ENCODE measurements around the gene FOXP3.

Gene FOXP3

DNA sequence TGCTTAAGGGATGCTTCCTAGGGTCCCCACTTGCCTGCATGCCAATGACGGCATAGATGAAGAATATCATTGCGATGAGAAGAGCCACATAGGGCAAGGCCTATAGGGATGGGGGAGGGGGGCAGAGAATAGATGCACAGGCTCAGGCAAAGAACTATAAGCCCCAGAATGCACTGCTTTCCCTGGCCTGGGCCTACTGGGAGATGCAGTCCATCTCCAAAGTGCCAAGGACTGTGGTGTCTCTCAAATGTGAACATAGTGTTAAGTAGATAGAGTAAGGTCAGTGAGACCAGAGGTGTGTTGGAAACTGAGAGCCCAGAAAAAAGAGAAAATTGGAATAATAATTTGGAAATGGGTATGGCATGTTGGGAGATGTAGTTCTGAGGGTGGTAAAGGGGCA lies 52.3 kb downstream of the FOXP3 start:
- DNase-seq, result no peak

DNA sequence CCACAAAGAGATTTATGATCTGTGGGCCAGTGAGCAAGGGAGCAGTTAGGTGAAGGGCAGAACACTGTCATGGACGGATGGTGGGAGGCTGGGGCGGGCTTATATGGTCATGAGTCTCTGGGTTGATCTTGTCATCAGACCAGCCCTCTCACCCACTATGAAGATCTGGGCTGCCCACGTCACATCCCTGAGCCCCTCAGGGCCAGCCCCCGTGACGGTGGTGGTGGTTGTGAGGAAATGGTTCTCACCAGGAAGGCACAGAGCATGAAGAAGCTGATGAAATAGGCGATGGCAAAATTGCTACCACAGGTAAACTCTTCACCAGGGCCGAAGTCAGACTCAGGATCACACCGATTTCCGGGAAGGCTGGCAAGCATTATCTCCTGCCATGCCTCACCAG lies 53.4 kb downstream of the FOXP3 start:
- no peak for DNase-seq

DNA sequence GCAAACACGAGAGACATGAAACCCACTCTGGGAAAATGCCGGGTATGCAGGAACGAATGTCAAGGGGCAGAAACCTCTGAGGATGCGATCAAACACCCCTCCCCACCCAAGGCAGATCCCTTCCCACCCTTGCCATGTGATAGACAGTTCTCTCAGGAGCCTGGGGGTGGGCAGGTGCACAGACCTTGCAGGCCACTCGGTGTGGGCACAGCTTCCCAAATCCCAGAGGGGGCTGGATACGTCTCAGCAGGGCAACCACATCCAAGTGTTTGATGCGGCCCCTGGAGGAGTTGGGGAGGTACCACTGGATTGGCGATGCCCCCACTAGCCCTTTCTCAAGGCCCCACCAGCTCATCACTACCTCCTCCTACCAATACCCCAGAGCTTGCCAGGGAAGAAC lies 54.1 kb downstream of the FOXP3 start:
- DNase-seq, result no peak

DNA sequence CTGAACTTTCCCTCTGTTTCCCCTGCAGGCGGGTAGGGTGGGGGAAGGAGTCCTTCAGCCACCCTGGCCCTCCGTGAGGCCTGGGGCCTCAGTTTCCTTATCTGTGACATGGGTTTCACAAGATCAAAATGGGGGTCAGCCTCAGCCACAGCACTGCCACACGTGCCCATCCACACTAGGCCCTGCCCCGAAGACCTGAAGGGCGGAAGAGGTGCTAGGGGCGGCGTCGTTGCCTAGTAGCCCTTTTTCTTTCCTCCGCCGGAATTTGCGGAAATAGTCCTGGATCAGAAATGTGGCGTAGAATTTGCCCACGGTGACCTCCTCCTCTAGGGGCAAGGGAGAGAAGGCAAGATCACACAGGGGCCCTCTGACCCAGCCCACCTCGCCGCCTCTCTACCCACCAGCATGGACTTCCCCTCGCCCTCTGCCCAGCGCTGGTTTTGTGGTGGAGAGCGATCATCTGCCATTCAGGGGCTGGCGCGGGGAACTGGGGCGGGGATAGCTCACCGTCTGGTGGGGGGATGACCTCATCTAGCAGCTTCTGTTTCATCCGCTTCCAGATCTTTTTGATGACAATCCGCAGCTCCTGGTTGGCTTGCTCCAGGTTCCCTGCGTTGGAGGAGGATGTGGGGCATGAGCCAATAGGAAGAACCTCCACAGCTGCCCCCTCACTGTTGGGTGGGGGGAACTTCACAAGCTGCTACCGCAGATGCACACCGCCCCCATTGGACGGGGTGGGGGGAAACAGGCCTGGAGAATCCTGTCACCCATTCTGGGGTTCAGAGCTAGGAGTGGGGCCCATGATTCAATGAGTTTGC lies 54.9 kb downstream of the FOXP3 start:
- no peak for DNase-seq

DNA sequence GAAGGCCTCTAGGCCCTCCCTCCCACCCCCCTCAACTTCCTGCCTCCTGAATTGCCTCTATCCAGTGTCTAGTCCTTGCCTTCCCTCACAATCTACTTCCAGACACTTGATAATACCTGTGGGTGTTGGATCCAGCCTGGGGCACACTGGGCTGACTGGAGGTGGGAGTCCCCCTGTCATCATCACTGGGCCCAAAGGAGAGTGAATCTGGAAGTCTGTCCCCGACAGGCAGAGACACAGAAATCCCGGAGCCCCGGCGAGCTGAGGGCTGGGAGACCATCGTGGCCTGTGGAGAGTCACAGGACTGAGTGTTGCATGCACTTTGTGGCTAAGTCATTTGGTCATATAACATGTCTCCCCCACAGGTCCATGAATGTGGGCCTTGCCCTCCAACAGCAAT lies 56.1 kb downstream of the FOXP3 start:
- DNase-seq, result no peak

DNA sequence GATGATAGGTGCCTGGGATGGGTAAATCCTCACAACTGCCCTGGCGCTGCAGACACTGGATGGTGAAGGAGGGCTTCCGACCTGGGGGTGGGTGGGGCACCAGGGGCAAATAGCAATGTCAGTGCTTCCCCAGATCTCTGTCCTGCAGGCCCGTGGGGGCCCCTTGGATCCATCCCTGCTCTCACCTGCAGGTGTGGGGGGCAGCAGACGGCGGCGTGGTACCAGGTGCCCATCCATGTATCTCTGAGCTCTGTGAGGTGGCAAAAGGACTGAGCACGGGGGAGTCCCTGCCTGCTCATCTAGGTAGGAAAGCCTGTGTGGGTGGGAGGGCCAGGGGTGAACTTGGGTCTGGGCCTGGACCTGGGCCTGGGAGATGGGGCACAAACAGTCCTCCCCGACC lies 58.0 kb downstream of the FOXP3 start:
- no peak for DNase-seq

DNA sequence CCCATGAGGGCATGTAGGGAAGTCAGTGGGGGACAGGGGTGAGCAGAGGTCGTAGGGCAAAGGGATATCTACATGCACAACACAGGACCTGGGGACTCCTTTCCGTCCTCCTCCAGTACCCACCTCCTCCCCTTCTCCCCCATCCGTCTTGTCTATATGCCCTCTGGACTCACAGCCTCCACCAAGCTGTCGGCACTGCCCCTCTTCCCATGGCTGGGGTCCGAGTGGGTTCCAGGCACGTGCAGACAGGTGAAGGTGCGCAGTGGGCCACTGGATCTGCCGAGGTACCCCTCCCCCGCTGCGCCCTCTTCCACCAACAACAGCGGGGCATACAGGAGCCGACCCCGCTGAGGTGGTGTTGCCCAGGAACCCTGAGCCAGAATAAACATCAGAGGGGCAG lies 59.1 kb downstream of the FOXP3 start:
- DNase-seq, result no peak

DNA sequence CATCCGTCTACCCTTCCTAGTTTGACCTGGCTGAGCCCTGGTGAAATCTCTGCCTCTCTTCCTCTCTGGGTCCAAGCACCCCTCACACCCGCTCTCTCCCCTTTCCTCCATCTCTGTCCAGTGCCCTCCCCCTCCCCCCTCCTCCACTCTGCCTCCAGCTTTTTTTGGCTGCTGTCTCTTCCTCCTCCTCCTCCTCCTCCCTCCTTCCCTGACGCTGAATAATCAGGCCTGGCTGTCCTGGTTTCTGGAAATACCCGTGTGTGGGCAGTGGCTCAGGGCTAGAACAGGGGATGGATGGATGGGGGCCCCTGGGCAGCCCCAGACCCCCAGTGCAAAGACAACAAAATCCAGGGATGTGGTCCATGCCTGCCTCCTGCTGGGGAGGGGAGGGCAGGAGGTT lies 59.8 kb downstream of the FOXP3 start:
- no peak for DNase-seq

DNA sequence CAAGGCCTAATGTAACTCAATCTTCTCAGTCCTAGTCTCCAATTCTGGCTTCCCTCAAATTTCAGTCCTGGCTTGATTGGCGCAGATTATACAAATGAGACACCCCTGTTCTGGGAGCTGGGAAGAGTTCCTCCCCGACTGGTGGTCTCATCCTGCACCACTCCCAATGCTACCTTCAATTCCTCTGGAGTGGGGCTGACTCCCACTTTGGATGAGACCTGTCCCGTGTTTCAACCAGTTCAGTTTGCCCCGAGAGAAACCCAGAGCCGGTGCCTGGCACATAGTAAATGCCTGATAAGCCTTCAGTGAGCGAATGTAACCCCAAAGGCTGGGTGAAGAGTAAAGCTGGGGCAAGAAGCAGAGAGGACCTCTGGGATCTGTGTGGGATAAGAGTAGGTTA lies 60.5 kb downstream of the FOXP3 start:
- DNase-seq, result no peak

DNA sequence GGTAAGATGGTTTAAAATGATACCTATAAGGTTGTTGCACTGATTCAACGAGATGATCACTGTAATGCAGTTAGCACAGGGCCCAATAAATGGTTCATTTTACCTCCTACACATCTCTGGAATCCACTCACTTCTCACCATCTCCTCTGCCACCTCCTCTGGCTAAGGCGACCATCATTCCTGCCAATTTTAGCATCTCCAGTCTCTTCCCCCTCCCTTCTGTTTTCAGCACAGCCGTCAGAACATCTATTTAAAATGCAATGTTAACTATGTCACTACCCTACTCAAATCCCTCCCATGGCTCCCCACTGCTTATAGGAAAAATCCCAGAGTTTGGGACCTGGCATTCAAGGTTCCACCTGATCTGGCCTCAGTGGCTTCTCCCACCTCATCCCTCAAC lies 61.0 kb downstream of the FOXP3 start:
- no peak for DNase-seq

DNA sequence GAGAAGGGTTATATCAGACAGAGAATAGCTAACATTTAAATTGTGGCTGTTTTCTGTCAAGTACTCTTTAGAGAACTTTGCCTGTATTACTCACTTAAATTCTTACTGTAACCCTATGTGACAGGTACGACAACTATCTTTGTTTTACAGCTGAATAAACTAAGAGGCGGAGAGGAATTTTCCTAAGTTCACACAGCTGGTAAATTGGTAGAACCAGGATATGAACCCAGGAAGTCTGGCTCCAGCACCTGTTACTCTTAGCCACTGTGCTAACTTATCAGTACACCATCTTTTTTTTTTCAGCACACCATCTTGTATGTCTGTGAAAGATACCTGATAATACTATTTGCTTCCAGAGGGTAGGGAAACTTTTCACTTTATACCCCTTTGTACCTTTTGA lies 62.5 kb downstream of the FOXP3 start:
- DNase-seq, result no peak
